Breast epithelium (tissue), 3 donors: Measurements from ENCODE around the gene KLK10.

Experiments
- POLR2A ChIP-seq: fragments of 450-650 bp; IDR thresholded peaks from one replicate; pipeline ENCODE4 v1.6.1; 2016; ENCODE audit warnings: antibody characterized with exemption, mild to moderate bottlenecking, moderate library complexity
- TF ChIP-seq, protein P1 (sequence below), 3 donors: fragments of 450-650 bp; IDR thresholded peaks; one replicate each; pipeline ENCODE4 v1.5.1; 2016 to 2017; ENCODE audit warnings: antibody characterized with exemption in 3 of 3, mild to moderate bottlenecking in 3 of 3, moderate library complexity in 3 of 3

DNA sequence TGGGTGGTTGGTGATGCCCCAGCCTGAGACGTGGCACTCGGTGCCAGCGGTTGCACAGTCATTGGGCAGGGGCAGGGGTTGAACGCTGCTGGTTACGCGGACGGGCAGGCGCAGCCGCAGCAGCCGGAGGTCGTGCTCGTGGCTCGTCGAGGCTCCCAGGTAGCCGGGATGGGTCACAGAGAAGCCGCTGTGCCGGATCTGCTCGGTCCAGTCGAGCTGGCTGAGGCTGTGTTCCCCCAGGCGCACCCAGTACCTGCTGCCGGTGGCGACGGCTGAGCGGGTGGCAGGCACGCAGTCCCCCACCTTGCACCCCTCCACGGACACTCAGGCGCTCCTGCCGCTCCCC, 12.3 kb upstream of the KLK10 start:
- TF ChIP-seq, protein P1, sequence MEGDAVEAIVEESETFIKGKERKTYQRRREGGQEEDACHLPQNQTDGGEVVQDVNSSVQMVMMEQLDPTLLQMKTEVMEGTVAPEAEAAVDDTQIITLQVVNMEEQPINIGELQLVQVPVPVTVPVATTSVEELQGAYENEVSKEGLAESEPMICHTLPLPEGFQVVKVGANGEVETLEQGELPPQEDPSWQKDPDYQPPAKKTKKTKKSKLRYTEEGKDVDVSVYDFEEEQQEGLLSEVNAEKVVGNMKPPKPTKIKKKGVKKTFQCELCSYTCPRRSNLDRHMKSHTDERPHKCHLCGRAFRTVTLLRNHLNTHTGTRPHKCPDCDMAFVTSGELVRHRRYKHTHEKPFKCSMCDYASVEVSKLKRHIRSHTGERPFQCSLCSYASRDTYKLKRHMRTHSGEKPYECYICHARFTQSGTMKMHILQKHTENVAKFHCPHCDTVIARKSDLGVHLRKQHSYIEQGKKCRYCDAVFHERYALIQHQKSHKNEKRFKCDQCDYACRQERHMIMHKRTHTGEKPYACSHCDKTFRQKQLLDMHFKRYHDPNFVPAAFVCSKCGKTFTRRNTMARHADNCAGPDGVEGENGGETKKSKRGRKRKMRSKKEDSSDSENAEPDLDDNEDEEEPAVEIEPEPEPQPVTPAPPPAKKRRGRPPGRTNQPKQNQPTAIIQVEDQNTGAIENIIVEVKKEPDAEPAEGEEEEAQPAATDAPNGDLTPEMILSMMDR (IDR thresholded peaks at IDR 0.05) = no peak
- no peak for TF ChIP-seq POLR2A
